ENCODE data around the gene SREBF2. TPM values are rescaled to one million over a fixed set of nuclear protein-coding genes. Genes with fewer than 3 reads are reported as not detected.

SREBF2 gene
- total and polyA plus RNA-seq, 2 of the 13 experiments (the other 11 are each of a cell fraction or from before 2014, with no cell fraction given): 53.8 to 72.6 TPM

- TF ChIP-seq PATZ1 (CRISPR knock-in tag; IDR thresholded peaks at IDR 0.05) (peak; percentile 50; the same call in 1 of the 2 replicates), REL (CRISPR knock-in tag; conservative IDR thresholded peaks at IDR 0.05) (no peak), NFE2L2 (IDR thresholded peaks at IDR 0.05; ENCODE audit: low read length) (no peak), NFE2 (CRISPR knock-in tag; IDR thresholded peaks at IDR 0.05) (no peak), ZNF350 (CRISPR knock-in tag; IDR thresholded peaks at IDR 0.05; ENCODE audit: borderline replicate concordance, low read depth) (peak; percentile 55; the same call in 1 of the 2 replicates), CTCF (CRISPR knock-in tag; IDR thresholded peaks at IDR 0.05) (peak; percentile 98), EHMT2 (IDR thresholded peaks at IDR 0.05; ENCODE audit: borderline replicate concordance, low read depth, low read length) (no peak), ZNF292 (CRISPR knock-in tag; IDR thresholded peaks at IDR 0.05; ENCODE audit: borderline replicate concordance, low read depth) (no peak), ARID4A (CRISPR knock-in tag; IDR thresholded peaks at IDR 0.05; ENCODE audit: borderline replicate concordance) (peak; percentile 59; the same call in 1 of the 2 replicates), FOXO4 (CRISPR knock-in tag; conservative IDR thresholded peaks at IDR 0.05) (no peak), ZNF720 (CRISPR knock-in tag; IDR thresholded peaks at IDR 0.05) (no peak), ZNF607 (CRISPR knock-in tag; IDR thresholded peaks at IDR 0.05; ENCODE audit: borderline replicate concordance) (no peak), CREB1 (IDR thresholded peaks at IDR 0.05) (no peak), CREB1 (CRISPR knock-in tag; IDR thresholded peaks at IDR 0.05) (no peak), ZNF468 (CRISPR knock-in tag; IDR thresholded peaks at IDR 0.05) (no peak), SKI (IDR thresholded peaks at IDR 0.05; ENCODE audit: partially characterized antibody) (no peak), ZNF121 (CRISPR knock-in tag; IDR thresholded peaks at IDR 0.05) (peak; percentile 28; the same call in 1 of the 2 replicates), STAG1 (CRISPR knock-in tag; IDR thresholded peaks at IDR 0.05) (peak; percentile 97), BHLHE40 (IDR thresholded peaks at IDR 0.05; ENCODE audit: low read length) (no peak), MTA3 (CRISPR knock-in tag; IDR thresholded peaks at IDR 0.05) (no peak)
Measured at GRCh38 chr22:41940832-41941765, 108.2 kb downstream of the SREBF2 start (continued).

All from HepG2 (cell line).